ENCODE data around the gene BTBD2. TPM values are rescaled to one million over a fixed set of nuclear protein-coding genes. Genes with fewer than 3 reads are reported as not detected.

The BTBD2 gene
- total RNA-seq (2022; extraction: Qiagen RNA extraction): 31.2 to 47.9 TPM (median 44.4 TPM) in 5 replicates

GRCh38 chr19:2015608-2015950, at the start of gene BTBD2:
TSS of gene BTBD2 (minus strand) at chr19:2015714. CDS start at chr19:2015703, 11 bp downstream.

DNA sequence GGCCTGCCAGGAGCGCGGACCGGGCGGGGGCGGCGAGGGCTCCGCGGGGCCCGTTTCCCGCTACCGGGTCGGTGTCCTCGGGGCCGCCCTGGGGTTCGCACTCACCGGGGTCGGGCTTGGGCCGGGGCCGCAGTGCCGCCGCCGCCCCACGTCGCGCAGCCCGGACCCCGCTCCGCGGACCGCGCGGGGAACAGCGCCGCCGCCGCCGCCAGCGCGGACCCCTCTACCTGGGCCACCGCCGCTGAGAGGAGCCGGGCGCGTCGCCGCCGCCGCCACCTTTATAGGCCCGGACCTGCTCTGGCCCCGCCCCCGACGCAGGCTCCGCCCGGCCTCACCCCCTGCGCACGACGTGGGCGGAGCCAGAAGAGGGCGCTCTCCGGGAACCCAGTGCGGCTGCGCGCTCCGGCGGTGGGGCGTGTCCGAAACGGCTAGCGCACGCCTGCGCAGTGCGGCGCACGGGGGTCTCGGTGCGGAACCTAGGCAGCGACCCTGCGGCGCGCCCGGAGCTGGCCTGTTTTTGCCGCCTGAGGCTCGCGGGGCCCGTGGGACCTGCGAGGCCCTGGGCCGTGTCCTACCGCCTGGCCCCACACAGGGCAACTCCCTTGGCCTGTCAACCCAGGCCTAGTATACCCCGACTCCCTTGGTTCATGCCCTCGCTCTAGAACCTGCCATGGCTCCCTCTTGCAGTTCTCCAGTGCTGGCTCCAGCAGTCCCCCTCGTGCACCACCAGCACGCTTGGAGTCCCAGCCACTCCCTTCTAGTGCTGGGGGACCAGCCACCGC, 35.7 kb upstream of the BTBD2 start, which contains the start of gene MKNK2:
Gene MKNK2, minus strand, starts transcription at position 254 of the 782 bp plus-strand sequence. CDS start 393 bp downstream, outside the sequence.

GRCh38 chr19:1941146-1942077, 74.1 kb downstream of the BTBD2 start, which contains the start of gene CSNK1G2:
TSS of gene CSNK1G2 (plus strand) at chr19:1941172. CDS start at chr19:1969773, 28,601 bp downstream.

Other genes starting within 250 kb of the BTBD2 start
- gene ATP8B3, start 203.4 kb downstream of the BTBD2 start, total RNA-seq (2022; extraction: Qiagen RNA extraction): 1.9 to 3.1 TPM (median 2.8 TPM) in 5 replicates
- gene REXO1, start 167.2 kb downstream of the BTBD2 start, total RNA-seq (2022; extraction: Qiagen RNA extraction): 16.8 to 21.2 TPM (median 20.8 TPM) in 5 replicates
- gene KLF16, start 152.1 kb downstream of the BTBD2 start, total RNA-seq (2022; extraction: Qiagen RNA extraction): 16.4 to 31.3 TPM (median 27.5 TPM) in 5 replicates
- 19.9 to 42.6 TPM (median 40.1 TPM) in 5 replicates for gene ABHD17A, start 130.2 kb downstream of the BTBD2 start, total RNA-seq (2022; extraction: Qiagen RNA extraction)
- gene ADAT3, start 110.3 kb downstream of the BTBD2 start, total RNA-seq (2022; extraction: Qiagen RNA extraction): 3.0 to 7.5 TPM (median 6.2 TPM) in 5 replicates
- 49.4 to 72.7 TPM (median 50.7 TPM) in 5 replicates for gene SCAMP4, start 110.3 kb downstream of the BTBD2 start, total RNA-seq (2022; extraction: Qiagen RNA extraction)
- gene CSNK1G2, start 74.5 kb downstream of the BTBD2 start, total RNA-seq (2022; extraction: Qiagen RNA extraction): 33.9 to 53.7 TPM (median 52.8 TPM) in 5 replicates
- 39.5 to 67.8 TPM (median 62.7 TPM) in 5 replicates for gene MKNK2, start 35.5 kb upstream of the BTBD2 start, total RNA-seq (2022; extraction: Qiagen RNA extraction)
- 10.1 to 12.6 TPM (median 11.4 TPM) in 5 replicates for gene MOB3A, start 80.6 kb upstream of the BTBD2 start, total RNA-seq (2022; extraction: Qiagen RNA extraction)
- gene IZUMO4, start 81.2 kb upstream of the BTBD2 start, total RNA-seq (2022; extraction: Qiagen RNA extraction): 0.40 to 0.66 TPM (median 0.50 TPM) in 5 replicates
- 68.0 to 83.8 TPM (median 81.2 TPM) in 5 replicates for gene AP3D1, start 135.9 kb upstream of the BTBD2 start, total RNA-seq (2022; extraction: Qiagen RNA extraction)
- gene DOT1L, start 148.2 kb upstream of the BTBD2 start, total RNA-seq (2022; extraction: Qiagen RNA extraction): 10.4 to 18.6 TPM (median 17.5 TPM) in 5 replicates
- 39.0 to 63.0 TPM (median 60.0 TPM) in 5 replicates for gene PLEKHJ1, start 220.6 kb upstream of the BTBD2 start, total RNA-seq (2022; extraction: Qiagen RNA extraction)
- gene SF3A2, start 221.1 kb upstream of the BTBD2 start, total RNA-seq (2022; extraction: Qiagen RNA extraction): 66.8 to 75.9 TPM (median 71.0 TPM) in 5 replicates
- 8.6 to 21.2 TPM (median 19.8 TPM) in 5 replicates for gene AMH, start 233.6 kb upstream of the BTBD2 start, total RNA-seq (2022; extraction: Qiagen RNA extraction)
- gene JSRP1, start 240.7 kb upstream of the BTBD2 start, total RNA-seq (2022; extraction: Qiagen RNA extraction): 0.41 to 0.78 TPM (median 0.51 TPM) in 5 replicates